PC-9 (cell line): ENCODE results near the gene OR2F2. TPM values are rescaled to one million over a fixed set of nuclear protein-coding genes. Genes with fewer than 3 reads are reported as not detected.

ENCODE experiments used
- BruUV-seq: library from RNA; stranded (reverse); fragments of 400-500 nt; replicated peaks from 2 replicates; lab custom pipeline; 2021; lab: Mats Ljungman, UMichigan
- CTCF ChIA-PET: fragments of 300-600 bp; sonication (Branson Sonifier 250); formaldehyde crosslinking; loops from one replicate; lab custom pipeline; 2022; ENCODE audit warnings: antibody characterized with exemption; lab: Charles Lee
- POLR2A ChIA-PET: fragments of 300-600 bp; sonication (Branson Sonifier 250); formaldehyde crosslinking; loops from one replicate; lab custom pipeline; 2022; ENCODE audit warnings: antibody characterized with exemption; ENCODE audit not compliant: unreplicated experiment; lab: Charles Lee
- DNase-seq, 2 experiments: peaks; one replicate each; pipeline versions ENCODE4 v3.0.0 to v3.0.0-alpha.2; 2015 to 2022; ENCODE audit warnings: mixed read lengths in 1 of 2
- H2AFZ ChIP-seq: fragments of 200-600 bp; sonication (generic); 2 replicates; pipeline ENCODE4 v1.8.1; 2017; ENCODE audit warnings: antibody characterized with exemption
- H3F3A ChIP-seq: fragments of 200-600 bp; sonication (generic); 2 replicates; pipeline ENCODE4 v1.8.1; 2017; ENCODE audit warnings: antibody characterized with exemption, mild to moderate bottlenecking, low read depth; ENCODE audit not compliant: insufficient read depth
- H3K27ac ChIP-seq: fragments of 200-600 bp; sonication (generic); 2 replicates; pipeline ENCODE4 v1.6.1; 2016; ENCODE audit warnings: mixed run types
- H3K27me3 ChIP-seq: fragments of 200-600 bp; sonication (generic); 2 replicates; pipeline ENCODE4 v1.6.1; 2016; ENCODE audit warnings: low read depth, mixed run types; ENCODE audit not compliant: insufficient read depth
- H3K36me3 ChIP-seq: fragments of 200-600 bp; sonication (generic); 2 replicates; pipeline ENCODE4 v1.6.1; 2016; ENCODE audit warnings: low read depth, mixed run types
- H3K4me1 ChIP-seq: fragments of 200-600 bp; sonication (generic); replicated peaks from 2 replicates; pipeline ENCODE4 v1.6.1; 2016; ENCODE audit warnings: mixed run types; ENCODE audit not compliant: insufficient read depth
- H3K4me2 ChIP-seq: fragments of 200-600 bp; sonication (generic); 2 replicates; pipeline ENCODE4 v1.6.1; 2017; ENCODE audit warnings: mixed run types
- H3K4me3 ChIP-seq: fragments of 200-600 bp; sonication (generic); 2 replicates; pipeline ENCODE4 v1.6.1; 2016; ENCODE audit warnings: mixed run types
- H3K79me2 ChIP-seq: fragments of 200-600 bp; sonication (generic); 2 replicates; pipeline ENCODE4 v1.6.1; 2017; ENCODE audit warnings: low read depth, mixed run types
- H3K9me2 ChIP-seq: fragments of 200-600 bp; sonication (generic); 2 replicates; pipeline ENCODE4 v1.8.1; 2017; ENCODE audit warnings: mild to moderate bottlenecking; ENCODE audit not compliant: insufficient read depth
- H3K9me3 ChIP-seq: fragments of 200-600 bp; sonication (generic); 2 replicates; pipeline ENCODE4 v1.8.1; 2016; ENCODE audit warnings: low read depth; ENCODE audit not compliant: insufficient read depth
- H4K20me1 ChIP-seq: fragments of 200-600 bp; sonication (generic); 2 replicates; pipeline ENCODE4 v1.8.1; 2017; ENCODE audit not compliant: insufficient read depth
- EZH2 ChIP-seq: fragments of 200-600 bp; sonication (generic); IDR thresholded peaks from 2 replicates; pipeline ENCODE4 v1.8.0; 2017; ENCODE audit warnings: antibody characterized with exemption, low read depth
- intact Hi-C: fragments of 100-400 bp; cut with micrococcal nuclease; formaldehyde crosslinking; loops from one replicate; pipeline ENCODE4 v1.10.0; 2022; ENCODE audit not compliant: unreplicated experiment
- total RNA-seq: library from RNA; stranded (reverse); gene quantifications from 2 replicates; pipeline ENCODE4 v1.2.3, GENCODE V29; 2021
- TF ChIP-seq, protein P1 (sequence below): fragments of 200-600 bp; sonication (generic); conservative IDR thresholded peaks from 2 replicates; pipeline ENCODE4 v1.6.1; 2017; ENCODE audit warnings: mixed run types, antibody characterized with exemption, mild to moderate bottlenecking, moderate library complexity

Gene OR2F2
- total RNA-seq, 1 experiment from 2014 or later = not detected

- Histone ChIP-seq H3K9me3 (peaks cover 7% of the 10 kb centered on the region; the same call in 1 of the 2 replicates), H3K4me3 (no peak overlapping the region), H3F3A (no peaks in the 10 kb centered on the region; the same call in 1 of the 2 replicates), H3K36me3 (no peaks in the 10 kb centered on the region), H3K27me3 (no peaks in the 10 kb centered on the region), H3K79me2 (peaks cover 11% of the 10 kb centered on the region; the same call in 1 of the 2 replicates), H4K20me1 (no peaks in the 10 kb centered on the region), H3K4me2 (no peak overlapping the region), H3K9me2 (no peaks in the 10 kb centered on the region), H3K4me1 (no peaks in the 10 kb centered on the region), H3K27ac (no peak overlapping the region), H2AFZ (no peak overlapping the region)
- TF ChIP-seq, protein P1, sequence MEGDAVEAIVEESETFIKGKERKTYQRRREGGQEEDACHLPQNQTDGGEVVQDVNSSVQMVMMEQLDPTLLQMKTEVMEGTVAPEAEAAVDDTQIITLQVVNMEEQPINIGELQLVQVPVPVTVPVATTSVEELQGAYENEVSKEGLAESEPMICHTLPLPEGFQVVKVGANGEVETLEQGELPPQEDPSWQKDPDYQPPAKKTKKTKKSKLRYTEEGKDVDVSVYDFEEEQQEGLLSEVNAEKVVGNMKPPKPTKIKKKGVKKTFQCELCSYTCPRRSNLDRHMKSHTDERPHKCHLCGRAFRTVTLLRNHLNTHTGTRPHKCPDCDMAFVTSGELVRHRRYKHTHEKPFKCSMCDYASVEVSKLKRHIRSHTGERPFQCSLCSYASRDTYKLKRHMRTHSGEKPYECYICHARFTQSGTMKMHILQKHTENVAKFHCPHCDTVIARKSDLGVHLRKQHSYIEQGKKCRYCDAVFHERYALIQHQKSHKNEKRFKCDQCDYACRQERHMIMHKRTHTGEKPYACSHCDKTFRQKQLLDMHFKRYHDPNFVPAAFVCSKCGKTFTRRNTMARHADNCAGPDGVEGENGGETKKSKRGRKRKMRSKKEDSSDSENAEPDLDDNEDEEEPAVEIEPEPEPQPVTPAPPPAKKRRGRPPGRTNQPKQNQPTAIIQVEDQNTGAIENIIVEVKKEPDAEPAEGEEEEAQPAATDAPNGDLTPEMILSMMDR = peak; percentile 76
- TF ChIP-seq EZH2 = no peak
- ChIA-PET CTCF (interaction anchor here (0.7 to 1.2 kb wide), 4 partner anchors 9 to 644 kb away, joined by 3 to 12 read pairs (median 6); partner anchors contain the start of gene TCAF1), POLR2A (interaction anchor here (0.6 kb wide), 2 partner anchors 719 to 1515 kb away, joined by 4 to 11 read pairs; no protein-coding TSS in a partner anchor)
- DNase-seq = peak in 1 of 2 experiments; percentile 53
- intact Hi-C loops = no loop called here
- BruUV-seq = no TSS peak
These were observed 42.3 kb upstream of the OR2F2 start for GRCh38 chr7:143892527-143893300.

- DNase-seq = no peak
- Histone ChIP-seq H4K20me1 (no peaks in the 10 kb centered on the region), H3K9me2 (no peaks in the 10 kb centered on the region), H3K36me3 (no peaks in the 10 kb centered on the region), H3F3A (peaks cover 12% of the 10 kb centered on the region; the same call in 1 of the 2 replicates), H3K27ac (no peak overlapping the region), H3K79me2 (peaks cover 44% of the 10 kb centered on the region), H3K9me3 (peaks cover 4% of the 10 kb centered on the region; the same call in 1 of the 2 replicates), H3K4me2 (no peak overlapping the region), H3K4me1 (peaks cover 18% of the 10 kb centered on the region), H2AFZ (no peak overlapping the region), H3K4me3 (no peak overlapping the region), H3K27me3 (no peaks in the 10 kb centered on the region)
- POLR2A ChIA-PET = no interaction called here
- intact Hi-C loops = no loop called here
- TF ChIP-seq EZH2 = no peak
- TF ChIP-seq, protein P1 = no peak
- no TSS peak for BruUV-seq
- CTCF ChIA-PET = no interaction called here
These were observed 38.4 kb upstream of the OR2F2 start for GRCh38 chr7:143896667-143897066.

DNA sequence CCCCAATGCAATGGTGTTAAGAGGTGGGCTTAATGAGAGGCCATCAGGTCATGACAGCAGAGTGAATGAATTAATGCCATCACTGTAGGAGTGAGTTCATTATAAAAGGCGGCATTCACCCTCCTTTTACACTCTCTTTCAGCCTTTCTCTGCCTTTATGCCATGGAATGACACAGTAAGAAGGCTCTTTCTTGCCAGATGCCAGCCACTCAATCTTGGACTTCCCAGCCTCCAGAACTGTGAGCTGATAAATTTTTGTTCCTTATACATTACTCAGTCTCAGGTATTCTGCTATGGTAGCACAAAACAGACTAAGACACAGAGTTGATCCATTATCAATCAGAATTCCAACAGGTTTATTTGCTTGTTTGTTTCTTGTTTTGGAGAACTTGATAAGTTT is 36.2 kb upstream of the OR2F2 start:
- peaks cover 18% of the 10 kb centered on the region for H3K4me1 ChIP-seq
- no peaks in the 10 kb centered on the region for H4K20me1 ChIP-seq
- no peak overlapping the region for H2AFZ ChIP-seq
- peaks cover 4% of the 10 kb centered on the region; the same call in 1 of the 2 replicates for H3K9me3 ChIP-seq
- H3F3A ChIP-seq = peaks cover 12% of the 10 kb centered on the region; the same call in 1 of the 2 replicates
- POLR2A ChIA-PET = interaction anchor here (0.5 kb wide), 1 partner anchor 73 kb away, joined by 3 read pairs; no protein-coding TSS in a partner anchor
- H3K4me2 ChIP-seq = no peak overlapping the region; the same call in 1 of the 2 replicates
- no peaks in the 10 kb centered on the region for H3K36me3 ChIP-seq
- H3K79me2 ChIP-seq = peaks cover 44% of the 10 kb centered on the region
- CTCF ChIA-PET = interaction anchor here (0.5 kb wide), 1 partner anchor 15 kb away, joined by 9 read pairs; no protein-coding TSS in a partner anchor
- no peak for DNase-seq
- no peaks in the 10 kb centered on the region for H3K9me2 ChIP-seq
- no peak overlapping the region for H3K27ac ChIP-seq
- intact Hi-C loops = no loop called here
- H3K27me3 ChIP-seq = no peaks in the 10 kb centered on the region
- no peak overlapping the region for H3K4me3 ChIP-seq
- TF ChIP-seq EZH2 = no peak
- TF ChIP-seq, protein P1 = no peak
- BruUV-seq = no TSS peak
